Esophagus (tissue), 2 donors: ENCODE measurements around the gene NBEA. TPM values are rescaled to one million over a fixed set of nuclear protein-coding genes. Genes with fewer than 3 reads are reported as not detected.

ENCODE experiments used
- H3K27ac ChIP-seq, 2 donors: one replicate each; pipeline ENCODE4 v1.5.1; 2013; ENCODE audit warnings: low read depth in 2 of 2, mild to moderate bottlenecking in 2 of 2, inconsistent platforms in 1 of 2, low read length in 1 of 2, moderate library complexity in 1 of 2
- H3K27me3 ChIP-seq, 2 donors: one replicate each; pipeline ENCODE4 v1.6.1; 2013; ENCODE audit warnings: low read length in 2 of 2, control low read depth in 1 of 2, mild to moderate bottlenecking in 1 of 2; ENCODE audit not compliant: insufficient read depth in 2 of 2, control insufficient read depth in 1 of 2
- H3K36me3 ChIP-seq, 2 donors: one replicate each; pipeline ENCODE4 v1.6.1; 2013; ENCODE audit warnings: low read length in 1 of 2; ENCODE audit not compliant: control insufficient read depth in 2 of 2, insufficient read depth in 2 of 2
- H3K4me1 ChIP-seq, 2 donors: one replicate each; pipeline ENCODE4 v1.6.1; 2013; ENCODE audit warnings: low read length in 1 of 2; ENCODE audit not compliant: control insufficient read depth in 2 of 2, insufficient read depth in 2 of 2
- H3K4me3 ChIP-seq, 2 donors: one replicate each; pipeline ENCODE4 v1.5.1; 2013; ENCODE audit warnings: low read length in 2 of 2, mild to moderate bottlenecking in 2 of 2, low read depth in 1 of 2, moderate library complexity in 1 of 2
- H3K9me3 ChIP-seq, 2 donors: one replicate each; pipeline ENCODE4 v1.6.1; 2013; ENCODE audit warnings: mild to moderate bottlenecking in 2 of 2, low read depth in 1 of 2, low read length in 1 of 2, moderate library complexity in 1 of 2; ENCODE audit not compliant: control insufficient read depth in 2 of 2, insufficient read depth in 1 of 2
- WGBS, 2 donors: extraction: QIAGEN DNeasy Blood & Tissue Kit; methylation state at CpG; one replicate each; pipeline ENCODE4 v1.1.7; 2013; 5-methylcytosine and 5-hydroxymethylcytosine counted together
- polyA plus RNA-seq, 2 donors: library from polyadenylated mRNA; stranded (reverse); fragments of 200-250 nt; gene quantifications; one replicate each; pipeline ENCODE4 v1.2.3, GENCODE V29; 2013
- donor health status: healthy with polysubstance abuse.
- donor health status: Bipolar disorder and iron deficiency.

NBEA gene
- polyA plus RNA-seq, 2 donors: 0.51 to 1.6 TPM

DNA sequence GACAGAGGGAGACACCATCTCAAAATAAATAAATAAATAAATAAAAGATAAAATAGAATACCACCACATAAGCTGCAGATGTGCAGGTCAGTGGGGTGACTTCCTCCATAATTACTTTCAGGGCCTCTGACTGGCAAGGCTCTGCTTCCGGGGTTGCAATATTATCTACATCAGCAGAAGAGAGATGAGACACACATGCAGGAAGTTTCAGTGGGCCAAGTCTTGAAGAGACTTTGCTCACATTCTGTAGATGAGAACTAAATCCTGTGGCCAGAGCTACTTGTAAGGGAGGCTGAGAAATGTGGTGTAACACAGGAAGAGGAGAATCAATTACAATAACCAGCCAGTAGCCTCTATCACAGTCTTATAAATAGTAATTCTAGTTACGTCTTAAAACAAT is 624.3 kb downstream of the NBEA start:
- Histone ChIP-seq H3K4me1 (no peaks in the 10 kb centered on the region), H3K27me3 (no peaks in the 10 kb centered on the region), H3K9me3 (no peaks in the 10 kb centered on the region), H3K27ac (no peak overlapping the region), H3K4me3 (no peak overlapping the region), H3K36me3 (no peaks in the 10 kb centered on the region)
- 85% methylated on average over 2 of the region's 2 CpGs for WGBS, 2 donors

DNA sequence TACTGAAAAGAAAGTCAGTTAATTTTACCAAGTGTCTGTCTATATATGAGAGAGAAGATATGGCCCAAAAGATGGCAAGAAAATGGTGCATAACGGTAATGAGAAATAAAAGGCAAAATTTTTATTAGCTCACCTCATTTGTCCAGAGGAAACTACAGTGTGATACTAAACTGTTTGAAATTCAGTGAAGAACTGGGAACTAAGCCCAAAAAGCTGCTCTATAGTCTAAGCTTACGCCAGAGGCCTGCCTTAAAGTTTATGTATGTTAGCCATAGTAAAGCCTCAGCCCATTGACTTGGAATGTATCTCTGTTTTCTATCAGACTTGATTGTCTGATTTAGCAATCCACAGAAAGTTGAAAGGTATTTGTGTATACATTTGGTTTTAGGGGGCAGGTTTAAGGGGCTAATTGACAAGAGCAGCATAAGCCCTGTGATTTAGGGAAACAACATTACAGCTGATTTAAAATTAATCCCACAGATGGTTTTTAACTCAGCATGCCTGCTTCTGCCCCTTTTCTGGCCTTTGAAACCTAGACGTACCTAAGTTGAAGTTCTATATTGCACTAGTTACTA is 625.4 kb downstream of the NBEA start:
- Histone ChIP-seq H3K9me3 (no peaks in the 10 kb centered on the region), H3K4me1 (no peaks in the 10 kb centered on the region), H3K36me3 (no peaks in the 10 kb centered on the region), H3K27ac (no peak overlapping the region), H3K4me3 (no peak overlapping the region), H3K27me3 (no peaks in the 10 kb centered on the region)
- 89 to 95% methylated on average over 3 of the region's 3 CpGs for WGBS, 2 donors

DNA sequence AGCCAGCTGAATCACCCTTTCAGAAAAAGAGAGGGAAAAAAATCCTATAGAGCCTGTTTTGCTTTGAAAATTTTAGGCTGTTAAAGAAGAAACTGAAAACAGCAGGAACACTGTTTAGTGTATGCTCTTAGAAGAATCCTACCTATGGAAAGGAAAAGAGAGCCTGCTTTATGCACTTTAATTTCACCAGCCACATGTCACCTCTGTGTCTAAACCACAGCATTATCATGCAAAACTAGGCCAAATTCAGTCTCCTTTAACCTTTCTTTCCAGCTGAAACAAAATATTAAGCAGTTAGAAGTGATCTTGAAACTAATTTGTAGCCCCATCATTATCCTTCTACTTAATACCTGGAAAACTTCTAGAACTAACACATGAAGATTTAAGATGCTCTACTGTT is 631.6 kb downstream of the NBEA start:
- Histone ChIP-seq H3K36me3 (no peaks in the 10 kb centered on the region), H3K27ac (no peak overlapping the region), H3K4me3 (no peak overlapping the region), H3K27me3 (no peaks in the 10 kb centered on the region), H3K9me3 (no peaks in the 10 kb centered on the region), H3K4me1 (no peaks in the 10 kb centered on the region)

DNA sequence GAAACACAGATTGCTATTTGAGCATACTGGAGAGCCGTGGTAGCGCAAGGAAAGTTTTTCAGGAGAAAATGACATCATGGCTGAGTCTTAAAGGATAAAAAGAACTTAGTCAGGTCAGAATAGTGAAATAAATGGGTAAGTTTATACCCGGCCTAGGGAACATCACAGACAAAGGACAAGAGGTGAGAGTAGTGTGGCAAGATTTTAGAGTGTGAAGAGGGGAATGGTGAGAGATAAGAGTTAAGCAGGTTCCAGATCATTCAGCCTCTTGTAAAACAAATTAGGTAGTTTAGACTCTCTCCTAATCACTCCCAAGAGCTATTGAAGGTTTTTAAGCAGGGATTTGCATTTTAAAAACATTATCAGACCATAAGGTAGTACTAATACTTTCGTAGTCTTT is 650.4 kb downstream of the NBEA start:
- 86 to 90% methylated on average over 4 of the region's 4 CpGs for WGBS, 2 donors
- H3K9me3 ChIP-seq: no peaks in the 10 kb centered on the region
- H3K27ac ChIP-seq: no peak overlapping the region
- no peaks in the 10 kb centered on the region for H3K27me3 ChIP-seq
- H3K4me3 ChIP-seq: no peak overlapping the region
- no peaks in the 10 kb centered on the region for H3K36me3 ChIP-seq
- H3K4me1 ChIP-seq: no peaks in the 10 kb centered on the region

DNA sequence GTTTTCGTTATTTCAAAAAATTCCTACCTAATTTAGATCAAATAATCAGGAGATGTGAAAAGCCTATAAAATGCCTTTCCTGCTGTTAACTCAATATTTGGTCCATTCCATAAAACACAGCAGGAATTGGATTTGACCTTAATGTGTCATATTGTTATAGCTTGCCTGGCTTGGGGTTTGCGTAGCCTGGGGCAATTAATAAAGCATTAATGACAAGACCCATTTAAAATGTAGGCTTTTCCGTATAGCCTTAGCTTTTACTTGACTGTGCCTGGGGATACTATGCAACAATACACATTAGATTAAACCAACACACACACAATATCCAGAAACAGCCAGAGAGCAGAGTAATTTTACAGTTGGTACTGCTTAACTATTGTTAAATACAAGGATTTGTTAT is 651.6 kb downstream of the NBEA start:
- Histone ChIP-seq H3K4me1 (no peaks in the 10 kb centered on the region), H3K9me3 (no peaks in the 10 kb centered on the region), H3K27ac (no peak overlapping the region), H3K36me3 (no peaks in the 10 kb centered on the region), H3K4me3 (no peak overlapping the region), H3K27me3 (no peaks in the 10 kb centered on the region)
- WGBS, 2 donors: 80 to 83% methylated on average over 3 of the region's 3 CpGs

DNA sequence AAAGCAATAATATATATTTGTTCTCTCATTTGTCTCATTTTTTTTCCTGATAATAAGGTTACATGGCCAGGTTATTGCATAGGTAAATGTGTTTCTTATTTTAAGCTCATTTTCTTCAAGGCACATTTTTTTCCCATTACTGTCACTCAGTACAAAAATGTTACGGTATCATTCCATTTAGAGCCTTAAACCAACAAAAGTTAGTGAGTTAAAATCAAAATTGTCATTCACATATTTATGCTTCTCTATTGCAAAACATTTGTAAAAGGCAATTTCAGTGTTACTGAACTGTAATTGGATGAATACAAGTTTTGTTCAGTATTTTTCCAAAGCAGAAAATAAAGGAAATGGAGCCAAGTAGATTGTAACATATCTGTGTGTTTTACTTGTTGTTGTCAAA is 652.0 kb downstream of the NBEA start:
- no peak overlapping the region for H3K27ac ChIP-seq
- H3K4me3 ChIP-seq: no peak overlapping the region
- H3K9me3 ChIP-seq: no peaks in the 10 kb centered on the region
- no peaks in the 10 kb centered on the region for H3K27me3 ChIP-seq
- no peaks in the 10 kb centered on the region for H3K36me3 ChIP-seq
- 89 to 91% methylated on average over 1 of the region's 1 CpG for WGBS, 2 donors
- H3K4me1 ChIP-seq: no peaks in the 10 kb centered on the region

DNA sequence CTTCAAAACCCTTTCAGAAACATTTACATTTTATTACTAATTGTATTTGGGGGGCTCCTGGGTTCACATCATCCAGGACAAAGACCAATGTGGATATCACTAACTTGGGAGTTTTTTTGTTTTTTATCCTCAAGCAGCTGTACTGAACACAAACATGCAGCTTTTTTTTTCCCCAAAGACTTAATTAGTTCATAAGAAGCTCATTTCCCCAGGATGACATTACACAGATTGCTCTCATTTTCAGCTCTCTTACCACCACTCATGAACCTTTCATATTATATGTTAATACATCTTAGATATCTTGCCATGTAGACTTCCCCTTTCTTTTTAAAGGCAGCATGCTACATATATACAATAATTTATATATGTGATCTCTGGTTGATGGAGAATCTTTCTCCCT is 653.1 kb downstream of the NBEA start:
- Histone ChIP-seq H3K4me1 (no peaks in the 10 kb centered on the region), H3K4me3 (no peak overlapping the region), H3K27me3 (no peaks in the 10 kb centered on the region), H3K27ac (no peak overlapping the region), H3K36me3 (no peaks in the 10 kb centered on the region), H3K9me3 (no peaks in the 10 kb centered on the region)

DNA sequence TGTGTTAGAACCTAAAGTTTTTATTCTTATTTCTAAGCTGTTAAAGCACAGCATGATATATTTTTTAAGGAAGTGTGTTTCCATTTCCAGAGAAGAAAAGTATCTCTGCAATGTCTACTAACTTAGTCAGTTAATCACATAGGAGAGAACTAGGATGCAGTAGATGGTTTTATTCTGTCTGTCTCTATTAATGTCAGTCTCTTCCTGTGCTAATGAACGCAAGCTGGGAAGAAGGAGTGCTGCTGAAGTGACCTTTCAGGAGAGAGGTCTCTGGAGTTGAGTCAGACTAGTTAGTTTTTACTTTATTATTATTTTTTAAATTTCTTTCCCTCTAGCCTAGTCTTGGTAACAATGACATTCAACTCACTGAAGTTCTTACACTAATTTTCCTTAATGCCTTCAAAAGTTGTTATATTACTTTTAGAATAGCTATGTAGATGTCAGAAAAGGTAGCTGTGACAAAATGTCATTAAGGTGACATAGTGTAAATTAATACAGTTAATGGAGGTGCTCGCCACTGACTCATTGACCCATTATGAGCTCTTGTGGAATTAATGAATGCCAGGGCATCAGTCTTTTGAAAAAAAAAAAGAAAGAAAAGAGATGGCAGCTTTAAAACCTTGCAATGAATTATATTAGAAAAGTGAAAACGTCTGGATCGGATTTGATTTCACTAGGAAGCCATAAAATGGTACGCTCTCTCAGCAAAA is 654.4 kb downstream of the NBEA start:
- 89% methylated on average over 5 of the region's 5 CpGs for WGBS, 2 donors
- H3K27ac ChIP-seq: no peak overlapping the region

DNA sequence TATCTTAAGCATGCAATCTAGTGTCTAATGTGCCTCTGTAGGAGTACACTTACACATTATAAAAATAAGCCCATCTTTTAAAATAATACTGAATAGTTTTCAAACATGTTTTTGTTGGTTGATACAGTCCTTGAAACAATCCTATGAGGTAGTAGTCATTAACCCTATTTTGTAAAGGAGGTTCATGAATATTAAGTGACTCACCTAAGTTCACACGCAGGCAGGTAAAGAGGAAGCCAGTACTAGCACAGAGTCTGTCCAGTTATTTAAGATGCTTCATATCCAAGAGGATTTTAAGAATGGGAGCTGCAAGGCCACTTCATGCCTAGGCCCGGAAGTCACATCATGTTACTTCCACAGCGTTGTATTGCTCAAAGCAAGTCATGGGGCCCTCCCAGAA is 655.4 kb downstream of the NBEA start:
- no peaks in the 10 kb centered on the region for H3K36me3 ChIP-seq
- 84 to 92% methylated on average over 3 of the region's 3 CpGs for WGBS, 2 donors
- H3K27me3 ChIP-seq: no peaks in the 10 kb centered on the region
- no peaks in the 10 kb centered on the region for H3K4me1 ChIP-seq
- no peaks in the 10 kb centered on the region for H3K9me3 ChIP-seq
- no peak overlapping the region for H3K27ac ChIP-seq
- H3K4me3 ChIP-seq: no peak overlapping the region

More for the DNA sequence above, 654.4 kb downstream of the NBEA start:
- Histone ChIP-seq H3K4me1 (no peaks in the 10 kb centered on the region), H3K36me3 (no peaks in the 10 kb centered on the region), H3K27me3 (no peaks in the 10 kb centered on the region), H3K4me3 (no peak overlapping the region), H3K9me3 (no peaks in the 10 kb centered on the region)

DNA sequence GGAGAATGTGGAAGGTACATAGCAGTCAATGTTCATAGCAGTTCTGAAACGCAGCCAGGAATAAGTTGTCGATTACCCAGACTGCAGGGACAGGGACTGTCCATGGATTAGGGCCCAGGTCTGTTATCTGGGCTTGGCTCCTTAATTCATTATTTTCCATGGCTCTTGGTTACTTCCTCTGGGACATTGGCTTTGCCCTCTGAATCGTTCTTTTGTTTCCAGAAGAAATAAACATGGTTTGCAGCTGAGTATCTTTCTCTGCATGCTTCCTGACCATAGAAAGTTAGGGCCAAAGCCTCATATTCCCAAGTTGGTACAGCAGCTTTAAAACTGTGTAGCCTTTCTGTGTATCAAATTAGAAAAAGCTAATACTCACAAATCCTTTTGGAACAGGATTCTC is 656.2 kb downstream of the NBEA start:
- no peaks in the 10 kb centered on the region for H3K27me3 ChIP-seq
- no peaks in the 10 kb centered on the region for H3K36me3 ChIP-seq
- H3K4me3 ChIP-seq: no peak overlapping the region
- H3K4me1 ChIP-seq: no peaks in the 10 kb centered on the region
- no peak overlapping the region for H3K27ac ChIP-seq
- 59 to 63% methylated on average over 3 of the region's 3 CpGs for WGBS, 2 donors
- no peaks in the 10 kb centered on the region for H3K9me3 ChIP-seq
